ENCODE results near the gene NOS1AP. TPM values are rescaled to one million over a fixed set of nuclear protein-coding genes. Genes with fewer than 3 reads are reported as not detected.

The NOS1AP gene
- polyA plus RNA-seq, 1 experiment = 0.04 TPM

GRCh38 chr1:162029157-162029556 lies 40.3 kb upstream of the NOS1AP start:
- H3K4me3 ChIP-seq (ENCODE audit: low read depth, low read length) = no peak overlapping the region
- 0 out of 2 replicates have a peak, but pooled peaks cover 2% of the 10 kb centered on the region for H3K9me3 ChIP-seq (ENCODE audit: control insufficient read depth, insufficient read depth, low read length)
- ChIA-PET CTCF (interaction anchor here (0.6 to 7.0 kb wide), 3 partner anchors 76 to 237 kb away, joined by 3 to 72 read pairs (median 8); no protein-coding TSS in a partner anchor), POLR2A (no interaction called here)
- peaks cover 27% of the 10 kb centered on the region for H3K27me3 ChIP-seq (ENCODE audit: control insufficient read depth, insufficient read depth, low read length)
- no peak for TF ChIP-seq CTCF (IDR thresholded peaks at IDR 0.05; ENCODE audit: low read depth, low read length)
- no peak for DNase-seq (ENCODE audit: low read depth, low spot score)
- no peak overlapping the region for H3K27ac ChIP-seq (ENCODE audit: low read depth, low read length)

DNA sequence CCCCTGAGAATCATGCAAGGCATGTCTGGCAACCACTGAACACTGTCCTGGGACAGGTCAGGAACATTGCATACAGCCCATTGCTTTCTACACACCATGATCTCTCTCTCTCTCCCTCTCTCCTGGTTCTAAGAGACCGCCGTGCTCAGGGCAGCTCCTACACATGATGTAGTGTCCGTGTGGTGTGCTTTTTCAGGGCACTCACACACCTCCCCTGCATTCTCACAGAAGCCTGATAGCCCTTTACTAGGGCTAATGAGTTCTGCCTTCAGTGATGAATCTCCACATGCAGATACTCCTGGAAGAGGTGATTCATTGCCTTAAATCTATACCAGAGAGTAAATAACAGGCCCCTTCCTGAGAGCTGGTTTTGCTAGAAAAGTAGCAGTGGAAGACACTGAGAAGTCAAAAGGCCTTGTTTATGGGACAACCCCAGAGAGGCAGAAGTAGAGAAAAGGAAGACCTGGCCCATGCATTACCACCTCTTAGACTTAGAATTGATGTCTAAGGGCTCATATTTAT lies 38.7 kb upstream of the NOS1AP start:
- ChIA-PET CTCF (interaction anchor here (1.5 kb wide), 1 partner anchor 238 kb away, joined by 8 read pairs; no protein-coding TSS in a partner anchor), POLR2A (no interaction called here)
- Histone ChIP-seq H3K27ac (ENCODE audit: low read depth, low read length) (no peak overlapping the region), H3K4me3 (ENCODE audit: low read depth, low read length) (no peak overlapping the region), H3K27me3 (ENCODE audit: control insufficient read depth, insufficient read depth, low read length) (peaks cover 33% of the 10 kb centered on the region), H3K9me3 (ENCODE audit: control insufficient read depth, insufficient read depth, low read length) (0 out of 2 replicates have a peak, but pooled peaks cover 2% of the 10 kb centered on the region)
- no peak for DNase-seq (ENCODE audit: low read depth, low spot score)
- no peak for TF ChIP-seq CTCF (IDR thresholded peaks at IDR 0.05; ENCODE audit: low read depth, low read length)

GRCh38 chr1:162033428-162033827 lies 36.1 kb upstream of the NOS1AP start:
- H3K27me3 ChIP-seq (ENCODE audit: control insufficient read depth, insufficient read depth, low read length) = peaks cover 35% of the 10 kb centered on the region
- no peak for TF ChIP-seq CTCF (IDR thresholded peaks at IDR 0.05; ENCODE audit: low read depth, low read length)
- no peak overlapping the region for H3K4me3 ChIP-seq (ENCODE audit: low read depth, low read length)
- POLR2A ChIA-PET = interaction anchor here (1.5 kb wide), 1 partner anchor 10 kb away, joined by 4 read pairs; the partner anchor contains the start of gene OLFML2B
- CTCF ChIA-PET = interaction anchor here (2.6 to 8.1 kb wide), 2 partner anchors 169 to 240 kb away, joined by 12 to 771 read pairs; no protein-coding TSS in a partner anchor
- no peaks in the 10 kb centered on the region for H3K9me3 ChIP-seq (ENCODE audit: control insufficient read depth, insufficient read depth, low read length)
- no peak overlapping the region for H3K27ac ChIP-seq (ENCODE audit: low read depth, low read length)
- DNase-seq (ENCODE audit: low read depth, low spot score) = no peak

DNA sequence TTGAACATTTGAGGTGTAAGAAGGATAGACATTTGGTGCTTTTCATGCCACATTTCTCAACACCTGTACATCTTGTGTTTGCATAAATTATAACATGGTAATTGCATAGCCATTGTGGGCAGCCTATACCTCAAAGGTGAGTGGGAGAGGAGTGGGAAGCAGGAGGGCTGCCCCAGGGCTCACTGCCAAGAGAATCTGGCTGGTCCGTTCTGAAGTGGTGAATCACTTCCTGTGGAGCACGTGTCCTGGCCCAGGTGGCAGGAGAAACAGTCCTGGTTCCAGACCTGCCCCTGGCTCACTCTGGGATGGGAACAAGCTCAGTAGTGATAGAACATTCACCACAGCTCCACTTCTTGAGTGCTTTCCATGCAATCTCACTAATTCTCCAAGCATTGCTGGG lies 34.2 kb upstream of the NOS1AP start:
- Histone ChIP-seq H3K9me3 (ENCODE audit: control insufficient read depth, insufficient read depth, low read length) (no peaks in the 10 kb centered on the region), H3K27ac (ENCODE audit: low read depth, low read length) (no peak overlapping the region), H3K4me3 (ENCODE audit: low read depth, low read length) (no peak overlapping the region), H3K27me3 (ENCODE audit: control insufficient read depth, insufficient read depth, low read length) (peaks cover 26% of the 10 kb centered on the region)
- ChIA-PET CTCF (interaction anchor here (0.6 to 8.1 kb wide), 8 partner anchors 10 to 357 kb away, joined by 4 to 771 read pairs (median 5); no protein-coding TSS in a partner anchor), POLR2A (no interaction called here)
- DNase-seq (ENCODE audit: low read depth, low spot score) = no peak
- no peak for TF ChIP-seq CTCF (IDR thresholded peaks at IDR 0.05; ENCODE audit: low read depth, low read length)

GRCh38 chr1:162036163-162036562 lies 33.3 kb upstream of the NOS1AP start:
- Histone ChIP-seq H3K27ac (ENCODE audit: low read depth, low read length) (no peak overlapping the region), H3K4me3 (ENCODE audit: low read depth, low read length) (no peak overlapping the region), H3K9me3 (ENCODE audit: control insufficient read depth, insufficient read depth, low read length) (no peaks in the 10 kb centered on the region), H3K27me3 (ENCODE audit: control insufficient read depth, insufficient read depth, low read length) (peaks cover 25% of the 10 kb centered on the region)
- ChIA-PET POLR2A (no interaction called here), CTCF (interaction anchor here (0.7 to 8.1 kb wide), 39 partner anchors 10 to 670 kb away, joined by 3 to 771 read pairs (median 9); partner anchors contain the start of genes ATF6 and OLFML2B)
- no peak for TF ChIP-seq CTCF (IDR thresholded peaks at IDR 0.05; ENCODE audit: low read depth, low read length)
- DNase-seq (ENCODE audit: low read depth, low spot score) = no peak
